Activated effector memory CD4-positive, alpha-beta T cell treated with anti-CD3 and anti-CD28 coated beads, Interleukin-2, amount 50 U/mL, for 16 hours (primary cell): ENCODE results near the gene EWSR1.

ENCODE experiments used
- DNase-seq: peaks from one replicate; pipeline ENCODE4 v3.0.0-alpha.2; 2020

EWSR1 gene

GRCh38 chr22:29320546-29320945 is 52.5 kb downstream of the EWSR1 start:
- DNase-seq = no peak

DNA sequence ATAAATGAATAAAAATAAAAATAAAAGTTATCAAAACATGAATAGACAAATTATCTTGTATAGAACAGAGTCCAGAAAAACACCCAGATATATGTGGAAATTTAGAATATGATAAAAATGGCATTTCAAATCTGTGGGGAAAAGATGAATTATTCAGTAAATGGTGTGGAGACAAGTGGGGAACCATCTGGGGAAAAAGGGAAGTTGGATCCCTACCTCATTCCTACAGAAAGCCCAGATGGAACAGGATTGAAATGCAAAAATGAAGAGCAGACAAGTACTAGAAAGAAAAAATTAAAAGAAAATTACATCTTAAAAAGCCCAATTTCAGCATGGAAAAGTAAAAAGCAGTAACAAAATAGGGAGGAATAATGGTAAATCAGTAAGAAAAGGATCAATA is 55.6 kb downstream of the EWSR1 start:
- DNase-seq = no peak

DNA sequence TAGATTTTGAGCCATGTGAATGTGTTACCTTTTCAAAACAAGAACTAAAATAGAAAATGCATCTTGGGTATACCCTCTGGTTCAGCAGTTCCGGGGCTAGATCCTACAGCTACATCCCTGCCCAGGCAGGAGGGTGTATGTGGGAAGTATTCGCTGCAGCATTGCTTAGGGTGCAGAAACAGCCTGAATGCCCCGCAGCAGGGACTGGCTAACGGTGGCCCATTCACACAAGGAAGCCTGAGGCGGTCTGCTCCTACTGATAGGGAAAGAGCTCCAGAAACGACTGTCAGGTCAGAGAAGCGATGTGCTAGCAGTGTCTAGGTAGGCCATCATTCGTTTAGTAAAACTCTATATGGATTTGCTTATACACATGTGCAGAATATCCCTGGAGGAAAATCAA is 57.3 kb downstream of the EWSR1 start:
- DNase-seq = no peak

GRCh38 chr22:29325785-29326315 is 57.8 kb downstream of the EWSR1 start:
- DNase-seq = no peak

DNA sequence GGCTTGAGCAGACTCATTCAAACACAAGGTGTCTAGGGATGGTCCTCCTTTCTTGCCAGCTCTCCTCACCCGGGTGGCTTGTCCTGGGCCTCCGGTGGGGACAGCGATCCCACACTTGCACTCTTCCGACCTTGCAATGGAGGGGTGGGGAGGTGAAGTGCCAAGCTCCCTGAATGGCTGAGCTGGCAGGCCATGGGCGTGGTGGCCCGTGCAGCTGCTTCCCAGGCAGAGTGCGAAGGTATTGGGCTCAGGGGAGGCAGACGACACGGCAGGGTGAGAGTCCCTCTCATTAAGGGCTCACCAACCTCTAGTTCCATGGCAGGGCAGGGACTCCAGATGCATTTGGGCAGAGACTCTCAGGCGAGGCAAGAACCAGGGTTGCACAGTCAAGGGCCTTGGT is 58.4 kb downstream of the EWSR1 start:
- DNase-seq = no peak

DNA sequence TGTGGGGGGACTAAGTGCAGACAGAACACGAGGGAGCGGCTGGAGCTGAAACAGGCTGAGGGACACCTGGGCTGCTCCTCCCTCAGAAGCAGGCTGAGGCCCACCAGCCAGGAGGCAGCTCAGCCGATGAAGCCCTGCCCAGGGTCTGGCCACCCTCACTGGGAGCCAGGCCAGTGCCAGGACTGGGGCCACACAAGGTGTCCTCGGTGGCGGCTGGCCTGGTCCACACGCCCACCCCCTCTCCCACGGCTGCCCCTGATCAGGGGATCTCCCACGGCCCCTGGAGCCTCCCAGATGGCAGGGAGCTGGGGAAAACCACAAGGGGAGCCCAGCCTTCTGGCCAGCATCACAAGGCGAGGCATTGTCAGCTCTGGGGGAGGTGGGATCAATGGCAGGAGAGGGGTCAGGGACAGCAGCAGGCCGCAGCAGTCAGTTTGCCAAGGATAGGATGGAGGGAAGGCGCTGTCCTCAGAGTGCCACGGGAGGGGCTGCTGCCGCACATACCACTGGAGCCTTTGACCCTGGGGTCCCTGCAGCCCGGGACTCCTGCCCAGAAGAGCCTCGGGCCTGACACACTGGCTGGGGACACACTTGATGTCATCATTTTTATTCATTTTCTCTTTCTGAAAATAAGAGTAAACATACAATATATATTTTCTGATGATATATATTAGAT is 59.2 kb downstream of the EWSR1 start:
- DNase-seq = no peak

- DNase-seq = no peak
Measured at GRCh38 chr22:29328055-29328454, 60.0 kb downstream of the EWSR1 start.

- no peak for DNase-seq
Measured at GRCh38 chr22:29328566-29329500, 60.8 kb downstream of the EWSR1 start.

DNA sequence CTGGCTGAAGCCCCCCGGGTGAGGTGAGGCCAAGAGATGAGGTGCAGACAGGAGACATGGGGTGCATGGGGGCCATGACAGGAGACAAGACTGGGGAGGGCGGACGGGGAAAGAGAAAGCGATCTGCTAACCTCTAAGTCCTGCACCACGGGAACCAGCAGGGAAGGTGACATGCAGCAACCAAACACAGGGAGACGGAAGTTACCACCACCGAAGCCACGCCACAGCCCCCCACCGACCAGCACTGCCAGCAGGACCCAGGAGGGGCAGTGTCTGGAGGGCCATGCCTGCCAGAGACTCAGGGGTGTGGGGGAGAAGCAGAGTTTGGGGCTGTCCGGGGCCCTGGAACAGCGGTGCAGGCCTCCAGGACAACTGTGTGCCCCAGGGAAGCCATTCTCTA is 61.5 kb downstream of the EWSR1 start:
- no peak for DNase-seq

DNA sequence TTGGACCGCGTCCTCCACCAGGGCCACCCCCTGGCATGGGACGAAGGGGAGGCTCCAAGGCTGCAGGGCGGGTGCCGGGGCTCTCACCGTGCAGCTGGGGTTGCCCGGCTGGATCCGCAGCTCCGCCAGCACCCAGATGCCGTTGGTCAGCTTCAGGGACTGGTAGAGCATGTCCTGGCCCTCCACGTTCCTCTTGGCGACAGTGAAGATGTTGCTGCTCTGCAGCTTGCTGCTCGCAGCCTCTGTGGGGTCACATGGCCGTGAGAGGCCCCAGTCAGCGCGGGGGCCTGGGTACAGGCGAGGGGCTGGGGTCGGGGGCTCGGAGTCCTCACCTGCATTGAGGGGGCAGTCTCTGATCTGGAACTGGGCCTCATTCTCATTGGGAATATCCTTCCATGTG is 62.2 kb downstream of the EWSR1 start:
- no peak for DNase-seq

- DNase-seq = no peak
Measured at GRCh38 chr22:29330753-29331152, 62.7 kb downstream of the EWSR1 start.

DNA sequence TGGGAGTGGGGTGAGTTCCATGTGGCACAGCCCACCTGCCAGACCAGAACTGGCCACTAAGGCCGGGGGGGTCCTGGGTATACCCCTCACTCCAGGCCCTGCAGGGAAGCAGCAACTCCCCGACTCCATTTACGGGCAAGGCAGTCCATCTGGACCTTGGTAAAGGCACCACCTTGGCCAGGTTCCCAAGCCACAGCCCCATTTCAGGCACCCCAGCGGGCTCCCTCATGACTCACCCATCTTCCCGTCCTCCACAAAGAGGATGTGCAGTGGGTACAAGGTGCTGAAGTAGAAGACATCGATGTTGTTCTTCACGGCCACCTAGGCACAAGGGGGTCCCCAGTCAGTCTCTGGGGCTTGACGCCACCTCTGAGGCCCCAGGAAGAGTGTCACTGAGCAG is 63.1 kb downstream of the EWSR1 start:
- no peak for DNase-seq

GRCh38 chr22:29331658-29332300 is 63.7 kb downstream of the EWSR1 start:
- DNase-seq = no peak

GRCh38 chr22:29332886-29333496 is 64.9 kb downstream of the EWSR1 start:
- DNase-seq = no peak

DNA sequence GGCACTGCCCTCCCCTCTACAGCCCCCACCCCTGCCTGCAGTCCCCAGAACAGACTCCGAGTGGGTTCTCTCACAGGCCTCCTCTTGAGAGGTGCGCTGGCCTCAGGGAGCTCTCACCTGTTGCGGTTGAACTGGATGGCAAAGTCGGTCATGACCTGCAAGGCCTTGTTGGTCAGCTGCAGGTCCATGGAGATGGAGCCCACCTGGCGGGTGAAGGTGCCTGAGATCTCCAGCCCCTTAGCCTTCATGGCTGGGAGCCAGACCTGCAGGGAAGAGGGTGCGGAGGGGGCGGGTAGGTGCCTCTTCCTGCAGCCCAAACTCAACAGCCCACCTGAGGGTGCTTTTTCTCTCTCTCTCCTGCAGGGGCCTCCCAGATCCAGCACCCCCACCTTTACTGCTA is 66.1 kb downstream of the EWSR1 start:
- no peak for DNase-seq

GRCh38 chr22:29334696-29335344 is 66.8 kb downstream of the EWSR1 start:
- DNase-seq = no peak

DNA sequence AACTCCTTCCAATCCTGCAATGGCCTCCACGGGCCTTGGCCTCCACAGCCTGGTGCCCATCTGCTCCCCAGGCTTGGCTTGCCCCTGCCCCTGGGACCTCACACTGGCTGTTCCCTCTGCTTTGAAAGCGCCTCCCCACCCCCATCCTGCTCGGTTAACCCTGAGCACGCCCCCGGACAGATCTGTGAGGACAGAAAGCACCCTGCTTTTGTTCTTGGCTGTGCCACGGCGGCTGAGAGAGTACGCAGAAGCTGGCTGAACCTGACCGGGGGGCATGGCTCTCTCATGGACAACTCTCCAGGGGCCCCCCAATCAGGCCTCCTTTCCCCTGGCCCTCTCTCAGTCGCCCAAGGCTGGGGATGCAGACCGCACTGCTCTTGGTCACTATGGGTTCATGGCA is 67.6 kb downstream of the EWSR1 start:
- DNase-seq = no peak

GRCh38 chr22:29336751-29337490 is 68.9 kb downstream of the EWSR1 start:
- DNase-seq = no peak

GRCh38 chr22:29337631-29338284 is 69.7 kb downstream of the EWSR1 start:
- no peak for DNase-seq

- no peak for DNase-seq
Measured at GRCh38 chr22:29338398-29338797, 70.3 kb downstream of the EWSR1 start.
